H1 (cell line): ENCODE measurements around the gene GSK3B. TPM values are rescaled to one million over a fixed set of nuclear protein-coding genes. Genes with fewer than 3 reads are reported as not detected.

Experiments used
- CBX5 ChIP-seq: fragments of 300-800, 300-1000 bp; sonication (generic); IDR thresholded peaks from 2 replicates; pipeline ENCODE4 v1.7.1; 2016; ENCODE audit warnings: antibody characterized with exemption, low read length, low read depth
- CBX8 ChIP-seq: fragments of 300-800, 300-1000 bp; sonication (generic); IDR thresholded peaks from 2 replicates; pipeline ENCODE4 v1.7.1; 2016; ENCODE audit warnings: low read depth, low read length, borderline replicate concordance
- EP300 ChIP-seq, 2 experiments: IDR thresholded peaks; 1 replicate in 1 of 2; 2 replicates in 1 of 2; pipeline ENCODE4 v1.6.1; 2011 to 2012; ENCODE audit warnings: low read depth in 2 of 2, low read length in 2 of 2, mild to moderate bottlenecking in 2 of 2, borderline replicate concordance in 1 of 2, inconsistent platforms in 1 of 2, moderate library complexity in 1 of 2
- POU5F1 ChIP-seq: IDR thresholded peaks from 2 replicates; pipeline ENCODE4 v1.6.1; 2011; ENCODE audit warnings: low read depth, mild to moderate bottlenecking, low read length, moderate library complexity
- SIN3A ChIP-seq, 2 experiments: IDR thresholded peaks in 1 of 2; conservative IDR thresholded peaks in 1 of 2; 2 replicates each; pipeline ENCODE4 v1.6.1; 2011 to 2012; ENCODE audit warnings: low read length in 2 of 2, improper control_type of control experiment in 1 of 2, low read depth in 1 of 2, mild to moderate bottlenecking in 1 of 2
- SIX5 ChIP-seq: IDR thresholded peaks from 2 replicates; pipeline ENCODE4 v1.6.1; 2011; ENCODE audit warnings: mild to moderate bottlenecking, low read depth, low read length
- SP1 ChIP-seq: IDR thresholded peaks from 2 replicates; pipeline ENCODE4 v1.6.1; 2011; ENCODE audit warnings: low read depth, low read length
- SP4 ChIP-seq: IDR thresholded peaks from 2 replicates; pipeline ENCODE4 v1.6.1; 2012; ENCODE audit warnings: low read length, inconsistent platforms
- SRF ChIP-seq: IDR thresholded peaks from 2 replicates; pipeline ENCODE4 v1.6.1; 2011; ENCODE audit warnings: mild to moderate bottlenecking, low read depth, low read length, moderate library complexity
- SUZ12 ChIP-seq: fragments of 200-600 bp; sonication (generic); IDR thresholded peaks from 2 replicates; pipeline ENCODE4 v1.6.1; 2012; ENCODE audit warnings: mild to moderate bottlenecking, inconsistent platforms, low read length, moderate library complexity, mixed read lengths
- polyA plus RNA-seq, 7 experiments: library from polyadenylated mRNA; depleted of rRNA in 3 of 7; stranded (reverse) in 5 of 7; unstranded in 2 of 7; fragments of >200 nt in 5 of 7; fragments of 200-250 nt in 2 of 7; gene quantifications; 1 replicate in 5 of 7; 2 replicates in 1 of 7; 4 replicates in 1 of 7; pipeline versions ENCODE4 v1.2.1 to v1.2.3, GENCODE V29; 2011 to 2013; ENCODE audit warnings: missing spikeins in 2 of 7, mixed read lengths in 2 of 7
- total RNA-seq: library from RNA; stranded (reverse); fragmentation: NEBNext Ultra II Directional; extraction: Animal tissue kit (Norgen Biotek cat#: 25700); gene quantifications from 2 replicates; pipeline ENCODE4 v1.2.1, GENCODE V29; 2021
- TF ChIP-seq, protein P1 (sequence below): fragments of 300-600 bp; sonication (generic); IDR thresholded peaks from 2 replicates; pipeline ENCODE4 v1.7.1; 2012; ENCODE audit warnings: low read length, moderate library complexity, mild to moderate bottlenecking, inconsistent platforms; ENCODE audit not compliant: insufficient replicate concordance

GSK3B gene
- total and polyA plus RNA-seq, 2 of the 8 experiments (the other 6 are each of a cell fraction or from before 2014, with no cell fraction given), result 24.2 to 50.7 TPM

GRCh38 chr3:119880966-119881365 lies 213.3 kb downstream of the GSK3B start (continued):
- TF ChIP-seq, protein P1, sequence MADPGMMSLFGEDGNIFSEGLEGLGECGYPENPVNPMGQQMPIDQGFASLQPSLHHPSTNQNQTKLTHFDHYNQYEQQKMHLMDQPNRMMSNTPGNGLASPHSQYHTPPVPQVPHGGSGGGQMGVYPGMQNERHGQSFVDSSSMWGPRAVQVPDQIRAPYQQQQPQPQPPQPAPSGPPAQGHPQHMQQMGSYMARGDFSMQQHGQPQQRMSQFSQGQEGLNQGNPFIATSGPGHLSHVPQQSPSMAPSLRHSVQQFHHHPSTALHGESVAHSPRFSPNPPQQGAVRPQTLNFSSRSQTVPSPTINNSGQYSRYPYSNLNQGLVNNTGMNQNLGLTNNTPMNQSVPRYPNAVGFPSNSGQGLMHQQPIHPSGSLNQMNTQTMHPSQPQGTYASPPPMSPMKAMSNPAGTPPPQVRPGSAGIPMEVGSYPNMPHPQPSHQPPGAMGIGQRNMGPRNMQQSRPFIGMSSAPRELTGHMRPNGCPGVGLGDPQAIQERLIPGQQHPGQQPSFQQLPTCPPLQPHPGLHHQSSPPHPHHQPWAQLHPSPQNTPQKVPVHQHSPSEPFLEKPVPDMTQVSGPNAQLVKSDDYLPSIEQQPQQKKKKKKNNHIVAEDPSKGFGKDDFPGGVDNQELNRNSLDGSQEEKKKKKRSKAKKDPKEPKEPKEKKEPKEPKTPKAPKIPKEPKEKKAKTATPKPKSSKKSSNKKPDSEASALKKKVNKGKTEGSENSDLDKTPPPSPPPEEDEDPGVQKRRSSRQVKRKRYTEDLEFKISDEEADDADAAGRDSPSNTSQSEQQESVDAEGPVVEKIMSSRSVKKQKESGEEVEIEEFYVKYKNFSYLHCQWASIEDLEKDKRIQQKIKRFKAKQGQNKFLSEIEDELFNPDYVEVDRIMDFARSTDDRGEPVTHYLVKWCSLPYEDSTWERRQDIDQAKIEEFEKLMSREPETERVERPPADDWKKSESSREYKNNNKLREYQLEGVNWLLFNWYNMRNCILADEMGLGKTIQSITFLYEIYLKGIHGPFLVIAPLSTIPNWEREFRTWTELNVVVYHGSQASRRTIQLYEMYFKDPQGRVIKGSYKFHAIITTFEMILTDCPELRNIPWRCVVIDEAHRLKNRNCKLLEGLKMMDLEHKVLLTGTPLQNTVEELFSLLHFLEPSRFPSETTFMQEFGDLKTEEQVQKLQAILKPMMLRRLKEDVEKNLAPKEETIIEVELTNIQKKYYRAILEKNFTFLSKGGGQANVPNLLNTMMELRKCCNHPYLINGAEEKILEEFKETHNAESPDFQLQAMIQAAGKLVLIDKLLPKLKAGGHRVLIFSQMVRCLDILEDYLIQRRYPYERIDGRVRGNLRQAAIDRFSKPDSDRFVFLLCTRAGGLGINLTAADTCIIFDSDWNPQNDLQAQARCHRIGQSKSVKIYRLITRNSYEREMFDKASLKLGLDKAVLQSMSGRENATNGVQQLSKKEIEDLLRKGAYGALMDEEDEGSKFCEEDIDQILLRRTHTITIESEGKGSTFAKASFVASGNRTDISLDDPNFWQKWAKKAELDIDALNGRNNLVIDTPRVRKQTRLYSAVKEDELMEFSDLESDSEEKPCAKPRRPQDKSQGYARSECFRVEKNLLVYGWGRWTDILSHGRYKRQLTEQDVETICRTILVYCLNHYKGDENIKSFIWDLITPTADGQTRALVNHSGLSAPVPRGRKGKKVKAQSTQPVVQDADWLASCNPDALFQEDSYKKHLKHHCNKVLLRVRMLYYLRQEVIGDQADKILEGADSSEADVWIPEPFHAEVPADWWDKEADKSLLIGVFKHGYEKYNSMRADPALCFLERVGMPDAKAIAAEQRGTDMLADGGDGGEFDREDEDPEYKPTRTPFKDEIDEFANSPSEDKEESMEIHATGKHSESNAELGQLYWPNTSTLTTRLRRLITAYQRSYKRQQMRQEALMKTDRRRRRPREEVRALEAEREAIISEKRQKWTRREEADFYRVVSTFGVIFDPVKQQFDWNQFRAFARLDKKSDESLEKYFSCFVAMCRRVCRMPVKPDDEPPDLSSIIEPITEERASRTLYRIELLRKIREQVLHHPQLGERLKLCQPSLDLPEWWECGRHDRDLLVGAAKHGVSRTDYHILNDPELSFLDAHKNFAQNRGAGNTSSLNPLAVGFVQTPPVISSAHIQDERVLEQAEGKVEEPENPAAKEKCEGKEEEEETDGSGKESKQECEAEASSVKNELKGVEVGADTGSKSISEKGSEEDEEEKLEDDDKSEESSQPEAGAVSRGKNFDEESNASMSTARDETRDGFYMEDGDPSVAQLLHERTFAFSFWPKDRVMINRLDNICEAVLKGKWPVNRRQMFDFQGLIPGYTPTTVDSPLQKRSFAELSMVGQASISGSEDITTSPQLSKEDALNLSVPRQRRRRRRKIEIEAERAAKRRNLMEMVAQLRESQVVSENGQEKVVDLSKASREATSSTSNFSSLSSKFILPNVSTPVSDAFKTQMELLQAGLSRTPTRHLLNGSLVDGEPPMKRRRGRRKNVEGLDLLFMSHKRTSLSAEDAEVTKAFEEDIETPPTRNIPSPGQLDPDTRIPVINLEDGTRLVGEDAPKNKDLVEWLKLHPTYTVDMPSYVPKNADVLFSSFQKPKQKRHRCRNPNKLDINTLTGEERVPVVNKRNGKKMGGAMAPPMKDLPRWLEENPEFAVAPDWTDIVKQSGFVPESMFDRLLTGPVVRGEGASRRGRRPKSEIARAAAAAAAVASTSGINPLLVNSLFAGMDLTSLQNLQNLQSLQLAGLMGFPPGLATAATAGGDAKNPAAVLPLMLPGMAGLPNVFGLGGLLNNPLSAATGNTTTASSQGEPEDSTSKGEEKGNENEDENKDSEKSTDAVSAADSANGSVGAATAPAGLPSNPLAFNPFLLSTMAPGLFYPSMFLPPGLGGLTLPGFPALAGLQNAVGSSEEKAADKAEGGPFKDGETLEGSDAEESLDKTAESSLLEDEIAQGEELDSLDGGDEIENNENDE, result no peak
- TF ChIP-seq SP1 (no peak), CBX8 (no peak), SIN3A (conservative IDR thresholded peaks at IDR 0.05 in 1 of 2, IDR thresholded peaks at IDR 0.05 in 1 of 2; ENCODE audit: low read depth in 1 of 2, low read length in 2 of 2) (no peak), SRF (no peak), SUZ12 (no peak), EP300 (IDR thresholded peaks at IDR 0.05; ENCODE audit: borderline replicate concordance in 1 of 2, low read depth in 2 of 2, low read length in 2 of 2) (no peak), POU5F1 (no peak), CBX5 (no peak), SP4 (no peak), SIX5 (no peak)
